A673 (cell line): ENCODE results near the gene ZDHHC13. TPM values are rescaled to one million over a fixed set of nuclear protein-coding genes. Genes with fewer than 3 reads are reported as not detected.

Experiments
- BruUV-seq: library from RNA; stranded (reverse); fragments of 400-500 nt; replicated peaks from 2 replicates; lab custom pipeline; 2021; lab: Mats Ljungman, UMichigan
- CTCF ChIA-PET: fragments of 300-600 bp; sonication (Branson Sonifier 250); formaldehyde crosslinking; loops from one replicate; lab custom pipeline; 2022; ENCODE audit warnings: antibody characterized with exemption; lab: Charles Lee
- POLR2A ChIA-PET: fragments of 300-600 bp; sonication (Branson Sonifier 250); formaldehyde crosslinking; loops from one replicate; lab custom pipeline; 2022; ENCODE audit warnings: antibody characterized with exemption; ENCODE audit not compliant: low non-redundant PET; lab: Charles Lee
- DNase-seq: peaks from one replicate; pipeline ENCODE4 v3.0.0-alpha.2; 2015; ENCODE audit warnings: low spot score
- H3K27ac ChIP-seq: fragments of 200-600 bp; sonication (generic); 2 replicates; pipeline ENCODE4 v1.5.1; 2016; ENCODE audit warnings: mixed run types, low read depth, mild to moderate bottlenecking, mixed read lengths, antibody characterized with exemption, low read length; ENCODE audit not compliant: poor library complexity, severe bottlenecking
- H3K27me3 ChIP-seq: fragments of 200-600 bp; sonication (generic); replicated peaks from 2 replicates; pipeline ENCODE4 v1.6.1; 2017; ENCODE audit warnings: mixed run types, low read depth, mild to moderate bottlenecking, mixed read lengths, antibody characterized with exemption, low read length; ENCODE audit not compliant: insufficient read depth, poor library complexity
- H3K36me3 ChIP-seq: fragments of 200-600 bp; sonication (generic); 2 replicates; pipeline ENCODE4 v1.6.1; 2016; ENCODE audit warnings: mixed run types, mild to moderate bottlenecking, mixed read lengths, antibody characterized with exemption, low read length; ENCODE audit not compliant: insufficient read depth, poor library complexity, severe bottlenecking
- H3K4me1 ChIP-seq: fragments of 200-600 bp; sonication (generic); 2 replicates; pipeline ENCODE4 v1.6.1; 2017; ENCODE audit warnings: mixed run types, mild to moderate bottlenecking, mixed read lengths, antibody characterized with exemption, low read length; ENCODE audit not compliant: insufficient read depth, poor library complexity, severe bottlenecking
- H3K4me3 ChIP-seq: fragments of 200-600 bp; sonication (generic); 2 replicates; pipeline ENCODE4 v1.5.1; 2016; ENCODE audit warnings: low read depth, mixed run types, mild to moderate bottlenecking, mixed read lengths, low read length; ENCODE audit not compliant: poor library complexity, severe bottlenecking
- H3K9me3 ChIP-seq: fragments of 200-600 bp; sonication (generic); 2 replicates; pipeline ENCODE4 v1.6.1; 2016; ENCODE audit warnings: mixed run types, low read depth, mild to moderate bottlenecking, mixed read lengths, antibody characterized with exemption, low read length; ENCODE audit not compliant: poor library complexity, severe bottlenecking
- CTCF ChIP-seq: fragments of 300-800, 200-600 bp; sonication (generic); conservative IDR thresholded peaks from 2 replicates; pipeline ENCODE4 v1.5.1; 2017; ENCODE audit warnings: low read depth, mild to moderate bottlenecking, antibody characterized with exemption, low read length, moderate library complexity, mixed read lengths
- EZH2 ChIP-seq: fragments of 200-600 bp; sonication (generic); IDR thresholded peaks from 2 replicates; pipeline ENCODE4 v1.6.1; 2017; ENCODE audit warnings: borderline replicate concordance, low read depth, mild to moderate bottlenecking, mixed read lengths, antibody characterized with exemption, low read length; ENCODE audit not compliant: poor library complexity, severe bottlenecking
- intact Hi-C: fragments of 100-400 bp; cut with micrococcal nuclease; formaldehyde crosslinking; loops from one replicate; pipeline ENCODE4 v1.10.0; 2022; ENCODE audit not compliant: unreplicated experiment
- total RNA-seq: library from RNA; stranded (reverse); gene quantifications from 2 replicates; pipeline ENCODE4 v1.2.3, GENCODE V29; 2021

The ZDHHC13 gene
- total RNA-seq, 1 experiment from 2014 or later, result 10.3 TPM

DNA sequence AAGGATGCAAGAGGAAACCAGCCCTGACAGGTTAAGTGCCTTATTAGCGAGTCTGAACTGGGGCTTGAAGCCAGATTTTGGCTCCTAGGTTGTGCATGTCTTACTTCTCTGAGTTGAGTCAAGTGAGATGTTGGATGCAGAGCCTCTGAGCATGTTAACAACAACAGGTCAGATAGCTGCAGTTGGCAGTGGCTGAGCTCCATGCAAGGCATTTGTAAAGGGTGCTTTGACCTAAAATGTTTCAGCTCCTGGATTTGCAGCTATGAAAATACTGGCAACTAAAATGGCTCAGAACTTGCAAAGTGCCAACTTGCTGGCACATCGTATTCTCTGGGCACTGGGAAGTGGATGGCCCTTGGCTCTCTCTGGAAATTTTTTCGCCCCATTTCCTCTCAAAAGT, 101.2 kb downstream of the ZDHHC13 start:
- no peak for TF ChIP-seq EZH2
- TF ChIP-seq CTCF, result no peak
- CTCF ChIA-PET, result no interaction called here
- POLR2A ChIA-PET, result no interaction called here

DNA sequence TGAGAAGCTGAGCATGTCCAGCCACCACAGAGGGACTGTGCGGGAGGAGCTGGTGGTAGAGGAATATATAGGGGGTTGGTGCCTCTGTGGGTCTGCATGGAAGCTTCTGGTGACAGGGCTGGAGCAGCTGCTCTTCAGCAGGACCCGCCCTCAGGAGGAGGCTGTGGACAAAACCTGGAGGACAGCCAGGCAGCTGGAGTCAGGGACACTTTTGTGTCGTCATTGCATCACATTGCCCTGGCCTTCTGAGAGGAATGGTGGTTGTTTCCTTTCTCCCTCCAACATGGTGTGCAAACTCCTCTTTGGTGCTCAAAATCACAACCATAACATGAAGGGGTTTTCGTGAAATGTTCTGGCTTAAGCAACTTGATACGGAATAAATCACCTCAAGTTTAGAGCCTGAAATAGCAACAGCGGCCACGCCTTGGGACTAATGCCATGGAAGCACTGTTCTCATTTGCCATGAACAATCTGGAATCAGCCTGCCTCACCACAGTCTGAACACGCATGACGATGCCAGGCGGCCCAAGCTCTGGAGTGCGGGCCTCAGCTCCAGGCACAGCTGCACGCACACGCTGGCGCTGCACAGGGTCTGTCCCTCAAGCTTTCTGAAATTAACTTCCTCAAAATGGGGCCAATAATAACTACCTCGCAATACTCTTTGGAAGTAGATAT, 102.0 kb downstream of the ZDHHC13 start:
- intact Hi-C loops, result no loop called here
- POLR2A ChIA-PET, result no interaction called here

More for the DNA sequence above, 101.2 kb downstream of the ZDHHC13 start:
- no TSS peak for BruUV-seq
- H3K9me3 ChIP-seq, result no peaks in the 10 kb centered on the region
- H3K27me3 ChIP-seq, result no peaks in the 10 kb centered on the region
- H3K36me3 ChIP-seq, result no peaks in the 10 kb centered on the region
- intact Hi-C loops, result no loop called here
- DNase-seq, result no peak
- H3K4me1 ChIP-seq, result no peaks in the 10 kb centered on the region
- H3K4me3 ChIP-seq, result no peak overlapping the region
- no peak overlapping the region for H3K27ac ChIP-seq

DNA sequence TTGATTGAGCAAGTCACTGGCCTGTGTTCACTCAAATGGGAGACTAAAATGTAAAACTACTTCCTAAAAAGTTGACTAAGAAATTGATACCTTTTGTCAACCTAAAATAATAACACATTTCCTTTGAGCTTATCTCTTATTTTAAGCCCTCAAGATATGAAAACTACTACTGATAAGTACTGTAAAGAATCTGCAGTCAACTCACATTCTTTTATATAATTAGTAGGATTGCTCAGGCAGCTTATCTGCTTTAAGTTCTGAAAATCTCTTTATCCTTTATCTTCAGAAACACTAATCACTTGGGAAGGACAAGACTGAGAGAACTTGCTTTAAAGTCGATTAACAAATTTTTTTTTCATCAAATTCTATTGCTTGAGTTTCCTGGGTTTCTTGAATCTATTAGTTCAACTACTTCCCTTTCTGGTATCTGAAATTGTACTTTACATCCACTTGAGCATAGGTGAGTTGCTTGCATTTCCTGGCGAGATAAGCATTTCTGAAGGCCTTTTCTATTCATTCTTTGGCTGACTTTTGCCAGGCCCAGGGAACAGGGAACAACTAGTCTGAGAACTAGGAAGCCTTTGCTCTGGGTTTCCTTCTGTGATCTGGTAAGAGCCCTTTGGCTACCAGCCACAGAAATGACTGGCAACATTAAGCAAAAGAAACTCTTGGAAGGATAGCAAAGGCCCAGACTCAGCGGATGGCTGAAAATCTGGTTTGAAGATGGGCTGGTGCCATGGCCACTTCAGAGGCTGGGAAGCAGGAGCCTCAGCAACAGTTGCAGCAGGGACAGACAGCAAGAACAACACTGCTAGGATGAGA, 104.1 kb downstream of the ZDHHC13 start:
- TF ChIP-seq EZH2 (no peak), CTCF (no peak)
- no peaks in the 10 kb centered on the region for H3K4me1 ChIP-seq
- intact Hi-C loops, result no loop called here
- no peak overlapping the region for H3K27ac ChIP-seq
- no peak for DNase-seq
- no peaks in the 10 kb centered on the region for H3K9me3 ChIP-seq
- no peak overlapping the region for H3K4me3 ChIP-seq
- BruUV-seq, result no TSS peak
- POLR2A ChIA-PET, result no interaction called here
- H3K36me3 ChIP-seq, result peaks cover 4% of the 10 kb centered on the region
- CTCF ChIA-PET, result no interaction called here
- no peaks in the 10 kb centered on the region for H3K27me3 ChIP-seq

More for the DNA sequence above, 102.0 kb downstream of the ZDHHC13 start:
- no peak for DNase-seq
- Histone ChIP-seq H3K4me3 (no peak overlapping the region), H3K9me3 (no peaks in the 10 kb centered on the region), H3K4me1 (no peaks in the 10 kb centered on the region), H3K27ac (no peak overlapping the region), H3K27me3 (no peaks in the 10 kb centered on the region), H3K36me3 (no peaks in the 10 kb centered on the region)
- TF ChIP-seq EZH2, result no peak
- no peak for TF ChIP-seq CTCF
- BruUV-seq, result no TSS peak
- CTCF ChIA-PET, result no interaction called here
